HG02678 (cell line): ENCODE results near the gene GATAD2A.

Source experiments
- ATAC-seq: cut with Tn5 transposase; IDR thresholded peaks from one replicate; pipeline ENCODE4 v1.9.1; 2021; ENCODE audit warnings: mild to moderate bottlenecking, moderate library complexity; ENCODE audit not compliant: unreplicated experiment

GATAD2A gene

DNA sequence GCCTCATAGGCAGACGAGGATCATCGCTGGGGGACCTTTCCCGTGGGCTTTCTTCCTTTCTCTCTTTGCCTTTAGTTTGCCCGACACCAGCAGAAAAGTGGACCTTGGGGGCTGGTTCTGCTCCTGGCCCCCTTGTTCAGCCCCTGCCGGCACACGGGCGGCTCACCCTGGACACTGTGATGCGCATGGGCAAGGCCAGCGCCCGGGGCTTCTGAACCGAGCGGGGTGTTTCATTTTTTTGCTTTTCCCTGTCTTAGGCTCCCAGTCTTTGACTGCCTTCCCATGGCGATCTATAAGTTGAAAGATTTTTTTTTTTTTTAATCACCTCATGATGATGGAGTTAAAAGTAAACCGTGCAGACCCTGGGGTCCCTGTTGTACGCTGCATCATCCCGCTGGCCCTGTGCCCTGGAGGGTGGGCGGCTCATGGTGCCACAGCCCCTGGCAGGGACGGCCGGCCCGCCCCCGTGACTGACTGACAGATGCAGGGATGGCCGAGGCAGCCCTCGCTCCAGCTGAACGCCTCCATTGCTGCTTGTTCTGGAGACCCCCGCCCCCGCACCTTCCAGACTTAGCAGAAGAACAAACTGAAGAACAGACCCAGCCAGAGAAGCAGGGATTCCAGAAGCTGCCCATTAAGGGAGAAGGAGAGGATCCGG, 100.3 kb downstream of the GATAD2A start:
- no peak for ATAC-seq

DNA sequence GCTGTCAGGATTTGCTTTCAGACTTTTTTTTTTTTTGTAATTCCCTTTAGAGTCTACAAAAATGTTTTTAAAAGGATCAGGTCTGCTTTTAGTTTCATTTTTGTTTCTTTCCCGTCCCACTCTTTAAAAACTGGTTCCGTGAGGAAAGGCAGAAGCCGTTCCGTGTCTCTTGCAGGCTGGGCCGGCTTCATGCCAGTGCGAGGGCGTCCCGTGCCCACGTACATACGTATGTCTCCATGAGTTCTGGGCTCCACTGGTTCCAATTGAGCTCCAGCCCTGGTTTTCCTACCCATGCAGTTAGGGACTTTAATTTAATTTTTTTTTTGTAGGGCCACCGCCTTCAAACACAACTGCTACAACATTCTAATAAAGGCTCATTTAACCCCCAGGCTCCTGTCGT, 101.1 kb downstream of the GATAD2A start:
- no peak for ATAC-seq

GRCh38 chr19:19507354-19507753, 101.9 kb downstream of the GATAD2A start:
- no peak for ATAC-seq

DNA sequence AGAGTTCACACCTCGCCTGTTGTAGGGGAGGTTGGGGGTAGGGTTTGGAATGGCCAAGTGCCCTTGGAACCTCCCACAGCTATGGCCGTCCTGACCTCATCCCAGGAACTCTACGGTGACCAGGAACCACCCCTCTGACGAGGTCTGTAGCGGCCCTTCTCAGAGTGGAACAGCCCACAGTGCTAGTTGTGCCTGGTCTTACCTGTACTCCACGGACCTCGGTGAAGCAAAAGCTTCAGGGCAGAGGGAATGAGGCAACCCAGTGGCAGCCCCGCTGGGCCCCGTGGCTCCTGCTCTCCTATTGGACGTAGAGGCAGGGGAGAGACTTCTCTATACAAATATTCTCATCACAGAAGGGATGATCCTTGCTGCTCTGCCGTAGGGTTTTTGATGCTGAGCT, 102.7 kb downstream of the GATAD2A start:
- no peak for ATAC-seq

GRCh38 chr19:19510432-19510831, 105.0 kb downstream of the GATAD2A start:
- ATAC-seq: no peak

- no peak for ATAC-seq
Observed at GRCh38 chr19:19513682-19514081, 108.2 kb downstream of the GATAD2A start.

- ATAC-seq: no peak
Observed at GRCh38 chr19:19514215-19514657, 108.8 kb downstream of the GATAD2A start.

GRCh38 chr19:19514881-19515641, 109.6 kb downstream of the GATAD2A start, which contains the start of gene TSSK6:
Gene TSSK6 (minus strand): TSS chr19:19515548. CDS start chr19:19515427, 121 bp downstream.
- no peak for ATAC-seq

DNA sequence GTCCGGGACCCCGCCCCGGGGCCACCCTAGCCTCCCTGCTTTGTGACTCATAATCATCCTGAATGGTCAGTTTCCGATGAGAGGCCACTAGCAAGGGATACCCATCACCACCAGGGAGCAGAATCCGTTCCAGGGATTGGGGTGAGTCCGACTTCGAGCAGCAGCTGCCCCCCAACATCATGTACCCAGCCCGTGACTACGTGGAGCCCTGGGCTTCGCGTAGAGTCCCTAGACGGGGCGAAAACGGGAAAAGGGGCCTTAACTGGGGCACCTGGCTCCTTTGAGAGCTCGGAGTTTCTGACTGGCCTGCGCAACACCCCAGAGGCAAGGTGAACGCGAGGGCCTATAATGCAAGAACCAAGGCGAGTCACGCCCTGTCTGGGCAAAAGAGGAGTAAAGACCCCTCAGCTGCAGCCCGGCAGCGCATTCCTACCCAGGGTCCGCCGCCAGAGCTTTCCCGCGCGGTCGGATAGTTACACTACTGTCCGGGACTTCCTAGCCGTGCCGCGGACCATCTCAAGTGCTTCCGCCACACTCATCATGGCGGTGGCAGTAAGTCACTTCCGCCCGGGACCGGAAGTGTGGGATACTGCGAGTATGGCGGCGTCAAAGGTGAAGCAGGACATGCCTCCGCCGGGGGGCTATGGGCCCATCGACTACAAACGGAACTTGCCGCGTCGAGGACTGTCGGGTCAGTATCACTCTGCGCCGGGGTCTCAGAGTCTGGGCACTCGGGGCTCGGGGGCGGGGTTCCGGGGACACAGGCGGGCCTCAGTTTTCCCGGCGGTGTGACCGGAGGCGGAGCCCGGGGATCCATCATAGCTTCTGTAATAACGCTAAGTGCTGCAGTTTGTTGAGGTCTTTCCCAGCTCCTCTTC, 110.4 kb downstream of the GATAD2A start, which contains the start of gene NDUFA13:
NDUFA13 (plus strand) TSS at position 584 of the 878 bp plus-strand sequence; CDS start at position 598, 14 bp downstream.
- ATAC-seq: peak; percentile 95

DNA sequence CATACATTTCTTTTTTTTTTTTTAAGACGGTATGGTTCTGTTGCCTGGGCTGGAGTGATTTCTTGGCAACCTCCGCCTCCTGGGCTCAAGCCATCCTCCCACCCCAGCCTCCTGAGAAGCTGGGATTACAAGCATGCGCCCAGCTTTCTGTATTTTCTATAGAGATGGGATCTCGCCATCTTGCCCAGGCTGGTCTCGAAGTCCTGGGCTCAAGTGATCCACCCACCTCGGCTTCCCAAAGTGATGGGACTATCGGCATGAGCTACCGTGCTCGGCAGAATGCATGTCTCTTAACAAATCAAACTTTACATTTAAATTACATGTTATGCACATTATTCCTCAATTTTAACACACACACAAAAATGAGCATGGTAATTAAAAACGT, 111.8 kb downstream of the GATAD2A start:
- no peak for ATAC-seq

DNA sequence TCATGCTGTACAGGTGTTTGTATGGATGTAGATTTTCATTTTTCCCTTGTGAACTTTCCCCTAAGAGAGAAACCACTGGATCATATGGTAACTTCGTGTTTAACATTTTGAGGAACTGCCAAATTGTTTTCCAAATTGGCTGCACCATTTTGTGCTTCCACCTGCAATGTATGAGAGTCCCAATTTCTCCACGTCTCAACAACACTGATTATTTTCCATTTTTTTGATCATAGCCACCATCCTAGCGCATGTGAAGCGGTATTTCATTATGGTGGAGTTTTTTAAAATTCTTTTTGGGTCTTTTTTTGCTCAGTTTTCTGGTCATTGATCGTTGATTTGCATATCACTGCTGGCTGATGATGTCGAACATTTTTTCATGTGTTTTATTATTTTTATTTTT, 115.5 kb downstream of the GATAD2A start:
- ATAC-seq: no peak

- ATAC-seq: no peak
Observed at GRCh38 chr19:19523177-19523576, 117.7 kb downstream of the GATAD2A start.

DNA sequence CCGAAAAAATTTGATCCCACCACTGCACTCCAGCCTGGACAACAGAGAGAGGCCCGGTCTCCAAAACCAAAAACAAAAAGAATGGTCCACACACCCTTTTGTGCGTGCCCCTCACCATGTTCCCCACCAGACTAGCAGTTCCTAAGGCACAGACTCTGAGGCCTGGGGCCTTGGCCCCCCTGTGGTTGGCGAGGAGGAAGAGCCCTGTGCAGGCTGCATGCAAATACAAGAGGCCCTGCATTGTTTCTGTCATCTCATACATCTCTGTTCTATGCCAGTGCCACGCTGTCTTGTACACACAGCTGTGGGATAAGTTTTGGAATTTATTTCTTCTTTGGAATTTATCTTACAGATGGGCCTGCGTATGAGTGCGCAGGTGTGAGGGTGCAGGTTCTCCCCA, 118.6 kb downstream of the GATAD2A start:
- no peak for ATAC-seq

DNA sequence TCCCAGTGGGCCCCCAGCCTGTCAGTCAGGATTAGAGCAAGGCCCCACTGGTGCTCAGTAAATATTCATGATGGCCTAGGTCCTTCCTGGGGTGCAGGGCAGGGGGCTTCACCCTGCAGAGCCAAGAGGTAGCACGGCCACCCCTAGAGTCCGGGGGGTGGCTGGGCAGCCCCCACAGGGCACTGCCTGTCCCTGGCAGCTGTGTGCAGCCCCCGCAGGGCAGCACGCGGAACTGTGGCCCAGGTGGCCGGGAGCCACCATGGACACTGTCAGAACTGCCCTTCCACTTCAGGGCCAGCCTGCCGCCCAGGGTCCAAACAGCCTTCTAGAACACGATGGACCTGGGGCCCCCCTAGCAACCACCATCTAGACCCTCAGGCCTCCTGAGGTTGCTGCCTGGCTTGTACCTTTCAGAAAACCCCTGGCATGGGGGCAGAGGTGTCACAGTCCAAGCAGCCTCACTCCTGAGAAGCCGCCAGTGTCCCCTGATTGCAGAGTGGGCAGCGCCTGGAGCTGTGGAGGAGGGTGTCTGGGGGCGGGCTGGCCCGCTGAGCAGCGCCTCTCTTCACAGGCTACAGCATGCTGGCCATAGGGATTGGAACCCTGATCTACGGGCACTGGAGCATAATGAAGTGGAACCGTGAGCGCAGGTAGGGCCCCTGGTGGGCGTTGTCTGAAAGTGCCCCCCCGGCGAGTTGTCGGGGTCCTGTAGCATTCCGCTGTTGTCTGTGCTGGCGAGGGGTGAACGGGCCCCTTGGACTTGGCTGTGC, 120.3 kb downstream of the GATAD2A start:
- ATAC-seq: no peak

GRCh38 chr19:19526581-19527370, 121.3 kb downstream of the GATAD2A start:
- ATAC-seq: no peak

DNA sequence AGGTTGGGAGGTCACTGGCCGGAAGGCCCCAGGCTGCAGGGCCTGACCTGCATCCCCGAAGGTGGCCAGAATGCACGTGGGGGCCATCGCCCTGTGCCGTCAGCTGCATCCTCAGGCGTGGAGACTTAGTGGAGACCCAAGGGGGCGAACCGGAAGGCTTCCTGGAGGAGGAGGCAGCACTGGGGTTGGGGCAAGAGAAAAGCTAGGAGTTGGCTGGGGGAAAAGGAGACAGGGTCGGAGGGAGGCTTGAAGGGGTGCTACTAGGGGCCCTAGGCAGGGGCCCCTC, 121.8 kb downstream of the GATAD2A start:
- ATAC-seq: no peak

DNA sequence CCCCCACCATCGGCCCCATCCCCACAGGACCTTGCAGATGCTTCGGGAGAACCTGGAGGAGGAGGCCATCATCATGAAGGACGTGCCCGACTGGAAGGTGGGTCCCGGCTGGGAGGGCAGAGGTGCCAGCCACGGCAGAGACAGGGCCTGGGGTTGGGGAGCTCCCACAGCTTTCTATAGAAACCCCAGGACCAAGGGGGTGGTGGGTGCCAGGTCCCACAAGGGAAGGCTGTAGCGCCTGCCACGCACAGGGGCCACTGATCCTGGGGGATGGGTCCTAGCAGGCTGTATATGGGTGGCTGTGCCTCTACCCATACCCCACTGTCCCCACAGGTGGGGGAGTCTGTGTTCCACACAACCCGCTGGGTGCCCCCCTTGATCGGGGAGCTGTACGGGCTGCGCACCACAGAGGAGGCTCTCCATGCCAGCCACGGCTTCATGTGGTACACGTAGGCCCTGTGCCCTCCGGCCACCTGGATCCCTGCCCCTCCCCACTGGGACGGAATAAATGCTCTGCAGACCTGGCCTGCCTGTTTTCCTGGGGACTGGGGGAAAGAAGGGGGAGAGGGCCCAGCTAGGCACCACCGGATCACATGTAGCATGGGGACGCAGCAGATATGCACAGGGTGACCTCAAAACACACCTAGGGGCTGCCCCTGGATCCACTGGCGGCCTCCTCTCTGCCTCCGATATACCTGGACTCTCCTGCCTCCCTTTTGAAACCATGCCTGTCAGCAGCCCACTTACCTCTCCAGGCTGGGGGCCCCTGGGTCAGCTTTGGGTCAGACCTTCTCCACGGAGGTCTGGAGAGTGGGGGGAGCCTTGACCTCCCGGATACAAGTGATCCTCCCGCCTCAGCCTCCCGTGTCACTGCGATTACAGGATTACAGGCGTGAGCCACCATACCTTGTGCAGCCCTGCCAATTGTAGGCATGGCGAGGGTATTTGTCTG, 122.5 kb downstream of the GATAD2A start:
- no peak for ATAC-seq

GRCh38 chr19:19528721-19529490, 123.4 kb downstream of the GATAD2A start, which contains the start of gene YJEFN3:
Gene YJEFN3 (plus strand): TSS chr19:19528911. CDS start chr19:19528933, 22 bp downstream.
- no peak for ATAC-seq
